ENCODE measurements around the gene CFLAR.

The CFLAR gene

DNA sequence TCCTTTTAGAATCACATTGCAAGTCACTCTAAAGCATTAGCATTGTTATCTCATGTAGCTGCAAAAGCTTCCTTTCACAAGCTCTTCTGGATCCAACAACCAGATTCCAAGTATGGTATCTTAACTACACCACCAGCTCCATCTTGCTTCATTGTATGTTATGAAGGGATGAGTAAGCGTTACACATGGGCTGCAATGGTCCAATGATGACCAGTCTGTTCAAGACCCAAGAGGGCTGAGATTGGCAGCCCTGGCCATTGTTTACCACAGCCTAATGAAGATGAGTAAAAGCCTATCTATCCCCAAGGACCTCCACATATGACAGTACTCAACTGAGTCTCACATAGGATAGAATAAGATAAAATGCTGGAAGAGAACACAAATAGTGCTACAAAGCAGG lies 6.3 kb downstream of the CFLAR start:
- H3K4me3 ChIP-seq (ENCODE audit: low read depth, low read length) = no peak overlapping the region
- in situ Hi-C loops (cut with HindIII; ENCODE audit: low pct_ligation_motif_present, low sequenced_read_pairs) = no loop called here
- no peaks in the 10 kb centered on the region for H3K27me3 ChIP-seq (replicated peaks)
- no peak overlapping the region for H3K27ac ChIP-seq
- H3K36me3 ChIP-seq (replicated peaks) = peaks cover 5% of the 10 kb centered on the region
- TF ChIP-seq, protein P1, sequence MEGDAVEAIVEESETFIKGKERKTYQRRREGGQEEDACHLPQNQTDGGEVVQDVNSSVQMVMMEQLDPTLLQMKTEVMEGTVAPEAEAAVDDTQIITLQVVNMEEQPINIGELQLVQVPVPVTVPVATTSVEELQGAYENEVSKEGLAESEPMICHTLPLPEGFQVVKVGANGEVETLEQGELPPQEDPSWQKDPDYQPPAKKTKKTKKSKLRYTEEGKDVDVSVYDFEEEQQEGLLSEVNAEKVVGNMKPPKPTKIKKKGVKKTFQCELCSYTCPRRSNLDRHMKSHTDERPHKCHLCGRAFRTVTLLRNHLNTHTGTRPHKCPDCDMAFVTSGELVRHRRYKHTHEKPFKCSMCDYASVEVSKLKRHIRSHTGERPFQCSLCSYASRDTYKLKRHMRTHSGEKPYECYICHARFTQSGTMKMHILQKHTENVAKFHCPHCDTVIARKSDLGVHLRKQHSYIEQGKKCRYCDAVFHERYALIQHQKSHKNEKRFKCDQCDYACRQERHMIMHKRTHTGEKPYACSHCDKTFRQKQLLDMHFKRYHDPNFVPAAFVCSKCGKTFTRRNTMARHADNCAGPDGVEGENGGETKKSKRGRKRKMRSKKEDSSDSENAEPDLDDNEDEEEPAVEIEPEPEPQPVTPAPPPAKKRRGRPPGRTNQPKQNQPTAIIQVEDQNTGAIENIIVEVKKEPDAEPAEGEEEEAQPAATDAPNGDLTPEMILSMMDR (IDR thresholded peaks at IDR 0.05; ENCODE audit: low read depth, low read length, missing control alignments) = no peak
- DNase-seq = no peak

- TF ChIP-seq, protein P1 (IDR thresholded peaks at IDR 0.05; ENCODE audit: low read depth, low read length, missing control alignments) = no peak
- Histone ChIP-seq H3K4me3 (ENCODE audit: low read depth, low read length) (no peak overlapping the region), H3K27me3 (replicated peaks) (no peaks in the 10 kb centered on the region), H3K36me3 (replicated peaks) (peaks cover 5% of the 10 kb centered on the region), H3K27ac (peak overlapping the region; percentile 88)
- in situ Hi-C loops (cut with HindIII; ENCODE audit: low pct_ligation_motif_present, low sequenced_read_pairs) = no loop called here
- DNase-seq = no peak
Observed at GRCh38 chr2:201126308-201127151, 10.6 kb downstream of the CFLAR start.

DNA sequence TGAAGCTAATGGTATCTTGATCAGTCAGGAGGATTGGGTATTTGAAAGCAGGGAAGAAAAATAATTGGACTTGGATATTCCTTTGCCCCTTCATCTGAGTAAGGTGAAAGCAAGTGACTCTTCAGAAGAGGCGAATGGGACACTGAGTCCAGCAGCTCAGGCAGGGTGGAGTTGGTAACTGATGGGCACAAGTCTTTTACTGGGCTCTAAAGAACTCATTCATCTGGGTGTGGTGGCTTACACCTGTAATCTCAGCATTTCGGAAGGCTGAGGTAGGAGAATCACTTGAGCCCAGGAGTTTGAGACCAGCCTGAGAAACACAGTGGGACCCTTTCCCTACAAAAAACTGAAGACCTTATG lies 11.2 kb downstream of the CFLAR start:
- TF ChIP-seq, protein P1 (IDR thresholded peaks at IDR 0.05; ENCODE audit: low read depth, low read length, missing control alignments) = no peak
- no peak for DNase-seq
- Histone ChIP-seq H3K27me3 (replicated peaks) (no peaks in the 10 kb centered on the region), H3K4me3 (ENCODE audit: low read depth, low read length) (no peak overlapping the region), H3K36me3 (replicated peaks) (peaks cover 5% of the 10 kb centered on the region), H3K27ac (peak overlapping the region; percentile 88)
- in situ Hi-C loops (cut with HindIII; ENCODE audit: low pct_ligation_motif_present, low sequenced_read_pairs) = no loop called here

DNA sequence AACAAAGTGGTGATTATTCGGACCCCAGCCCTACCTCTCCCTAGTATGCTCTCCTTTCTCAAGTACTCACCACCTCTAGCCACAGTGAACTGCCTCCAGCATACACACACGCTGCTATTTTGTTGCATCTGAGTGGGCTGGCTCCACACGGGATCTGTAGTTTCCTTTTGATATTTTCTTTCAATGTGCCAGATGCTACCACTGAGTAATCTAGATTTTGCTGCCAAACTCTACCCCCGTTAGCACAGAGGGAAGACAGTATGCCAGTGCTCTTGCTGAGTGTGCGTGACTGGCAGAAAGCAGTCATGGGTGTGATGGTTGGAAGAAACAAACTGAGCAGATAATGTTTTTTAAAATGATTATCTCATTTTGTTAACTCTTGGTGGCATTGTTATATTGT lies 11.6 kb downstream of the CFLAR start:
- H3K27me3 ChIP-seq (replicated peaks) = no peaks in the 10 kb centered on the region
- in situ Hi-C loops (cut with HindIII; ENCODE audit: low pct_ligation_motif_present, low sequenced_read_pairs) = no loop called here
- H3K27ac ChIP-seq = peak overlapping the region; percentile 88
- TF ChIP-seq, protein P1 (IDR thresholded peaks at IDR 0.05; ENCODE audit: low read depth, low read length, missing control alignments) = no peak
- no peak overlapping the region for H3K4me3 ChIP-seq (ENCODE audit: low read depth, low read length)
- no peak for DNase-seq
- H3K36me3 ChIP-seq (replicated peaks) = peaks cover 3% of the 10 kb centered on the region

DNA sequence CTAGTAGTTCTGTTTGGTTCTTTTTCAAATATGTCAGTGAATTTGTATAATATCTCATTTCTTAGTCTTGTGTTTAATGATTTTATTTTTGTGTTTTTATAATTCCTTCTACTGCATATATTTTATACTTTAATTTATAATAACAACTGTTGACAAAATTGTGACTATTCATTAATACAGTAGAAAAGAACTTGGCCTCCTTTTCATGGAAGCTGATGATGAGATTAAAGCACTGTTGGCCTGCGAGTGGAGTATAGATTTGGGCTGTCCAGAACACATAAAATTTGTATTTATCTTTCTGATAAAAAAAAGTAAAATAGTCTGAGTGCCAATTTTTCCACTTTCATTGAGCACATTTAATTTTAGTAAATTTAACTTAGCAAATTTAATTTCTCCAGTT lies 12.1 kb downstream of the CFLAR start:
- TF ChIP-seq, protein P1 (IDR thresholded peaks at IDR 0.05; ENCODE audit: low read depth, low read length, missing control alignments) = no peak
- H3K4me3 ChIP-seq (ENCODE audit: low read depth, low read length) = no peak overlapping the region
- in situ Hi-C loops (cut with HindIII; ENCODE audit: low pct_ligation_motif_present, low sequenced_read_pairs) = no loop called here
- peak overlapping the region; percentile 88 for H3K27ac ChIP-seq
- H3K36me3 ChIP-seq (replicated peaks) = peaks cover 6% of the 10 kb centered on the region
- no peak for DNase-seq
- no peaks in the 10 kb centered on the region for H3K27me3 ChIP-seq (replicated peaks)

Data from brain microvascular endothelial cell (primary cell).